GM23248 (cell line): Measurements from ENCODE around the gene P3H4.

Experiments
- EZH2 ChIP-seq: fragments of 200-600 bp; sonication (generic); IDR thresholded peaks from 2 replicates; pipeline ENCODE4 v1.6.1; 2018; ENCODE audit warnings: antibody characterized with exemption, mild to moderate bottlenecking; ENCODE audit not compliant: insufficient read depth, poor library complexity, severe bottlenecking
- EZH2phosphoT487 ChIP-seq: fragments of 200-600 bp; sonication (generic); IDR thresholded peaks from 2 replicates; pipeline ENCODE4 v1.6.1; 2018; ENCODE audit warnings: antibody characterized with exemption, moderate library complexity, mild to moderate bottlenecking, low read depth; ENCODE audit not compliant: insufficient read depth

GRCh38 chr17:41771389-41772206 lies 40.2 kb downstream of the P3H4 start:
- TF ChIP-seq EZH2 (no peak), EZH2phosphoT487 (no peak)
